Fibroblast of lung (primary cell): ENCODE results near the gene MTMR4. TPM values are rescaled to one million over a fixed set of nuclear protein-coding genes. Genes with fewer than 3 reads are reported as not detected.

Experiments
- DNase-seq, 2 donors: peaks; one replicate each; pipeline versions ENCODE4 v3.0.0 to v3.0.0-alpha.2; 2010; ENCODE audit warnings: low read depth in 2 of 2
- H2AFZ ChIP-seq: 2 replicates; pipeline ENCODE4 v1.5.1; 2012; ENCODE audit warnings: low read length, control low read depth, inconsistent platforms
- H3K27ac ChIP-seq: 2 replicates; pipeline ENCODE4 v1.5.1; 2011; ENCODE audit warnings: low read length, control low read depth; ENCODE audit not compliant: insufficient read depth
- H3K27me3 ChIP-seq: 2 replicates; pipeline ENCODE4 v1.5.1; 2011; ENCODE audit warnings: mild to moderate bottlenecking, low read length; ENCODE audit not compliant: control insufficient read depth, insufficient read depth
- H3K36me3 ChIP-seq: 2 replicates; pipeline ENCODE4 v1.5.1; 2011; ENCODE audit warnings: low read length; ENCODE audit not compliant: control insufficient read depth, insufficient read depth
- H3K4me1 ChIP-seq: 2 replicates; pipeline ENCODE4 v1.5.1; 2011; ENCODE audit warnings: low read length; ENCODE audit not compliant: control insufficient read depth, insufficient read depth; ENCODE audit errors: extremely low read depth
- H3K4me2 ChIP-seq: 2 replicates; pipeline ENCODE4 v1.5.1; 2011; ENCODE audit warnings: low read length, control low read depth; ENCODE audit not compliant: insufficient read depth; ENCODE audit errors: extremely low read depth
- H3K4me3 ChIP-seq, 4 experiments: fragments of 200-600 bp in 1 of 4; sonication (generic) in 1 of 4; replicated peaks in 1 of 4; 2 replicates each; pipeline ENCODE4 v1.5.1; 2011 to 2016; ENCODE audit warnings: low read length in 4 of 4, low read depth in 3 of 4, mild to moderate bottlenecking in 3 of 4, control low read depth in 2 of 4, inconsistent platforms in 1 of 4, mixed read lengths in 1 of 4; ENCODE audit not compliant: insufficient read depth in 1 of 4; ENCODE audit errors: control extremely low read depth in 1 of 4
- H3K79me2 ChIP-seq: 2 replicates; pipeline ENCODE4 v1.5.1; 2012; ENCODE audit warnings: mild to moderate bottlenecking, low read length, inconsistent platforms; ENCODE audit not compliant: control insufficient read depth, insufficient read depth
- H3K9ac ChIP-seq: 2 replicates; pipeline ENCODE4 v1.5.1; 2011; ENCODE audit warnings: mild to moderate bottlenecking, low read length, control low read depth; ENCODE audit not compliant: insufficient read depth
- H3K9me3 ChIP-seq: 2 replicates; pipeline ENCODE4 v1.5.1; 2012; ENCODE audit warnings: low read depth, low read length; ENCODE audit not compliant: control insufficient read depth, insufficient read depth
- H4K20me1 ChIP-seq: 2 replicates; pipeline ENCODE4 v1.5.1; 2011; ENCODE audit warnings: low read length; ENCODE audit not compliant: control insufficient read depth, insufficient read depth; ENCODE audit errors: extremely low read depth
- EZH2 ChIP-seq: IDR thresholded peaks from 2 replicates; pipeline ENCODE4 v1.5.1; 2012; ENCODE audit warnings: low read length, control low read depth, mild to moderate bottlenecking; ENCODE audit errors: missing control alignments
- polyA plus RNA-seq, 2 donors: library from polyadenylated mRNA; depleted of rRNA in 1 of 2; stranded (reverse) in 1 of 2; unstranded in 1 of 2; fragments of >200 nt; gene quantifications; 2 replicates each; pipeline ENCODE4 v1.2.1, GENCODE V29; 2011 to 2012; ENCODE audit warnings: missing spikeins in 1 of 2
- total RNA-seq: library from RNA; depleted of rRNA; stranded (reverse); fragments of >200 nt; gene quantifications from 2 replicates; pipeline ENCODE4 v1.2.1, GENCODE V29; 2014
- TF ChIP-seq, protein P1 (sequence below), 2 donors: IDR thresholded peaks in 1 of 2; conservative IDR thresholded peaks in 1 of 2; 1 replicate in 1 of 2; 2 replicates in 1 of 2; pipeline ENCODE4 v1.5.1; 2011 to 2012; ENCODE audit warnings: low read length in 2 of 2, control low read depth in 1 of 2, inconsistent platforms in 1 of 2, low read depth in 1 of 2, mild to moderate bottlenecking in 1 of 2

MTMR4 gene
- total and polyA plus RNA-seq, 2 donors (not counting 1 experiment from before 2014, with no cell fraction given), result 22.1 to 40.0 TPM

DNA sequence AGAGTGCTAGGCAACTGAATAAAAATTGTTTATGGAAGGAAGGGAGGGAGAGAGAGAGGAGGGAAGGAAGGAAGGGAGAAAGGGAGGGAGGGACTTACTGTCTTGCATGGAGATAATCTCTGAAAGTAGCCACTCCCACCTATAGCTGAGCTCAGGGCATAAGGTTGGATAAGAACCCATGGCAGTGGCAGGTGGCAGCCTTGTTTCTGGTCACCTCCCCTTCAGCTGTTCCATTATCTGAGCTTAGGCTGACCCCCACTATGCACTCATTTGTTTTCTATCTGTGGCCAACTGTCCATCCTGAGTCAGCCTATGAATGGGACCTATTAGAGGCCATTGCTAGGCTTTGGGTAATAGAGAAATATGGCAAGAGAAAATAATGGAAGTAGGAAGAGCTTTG is 25.3 kb upstream of the MTMR4 start:
- Histone ChIP-seq H3K9me3 (no peaks in the 10 kb centered on the region), H2AFZ (no peak overlapping the region), H3K4me3 (no peak overlapping the region), H3K9ac (no peak overlapping the region), H3K4me2 (no peak overlapping the region), H3K27ac (no peak overlapping the region), H3K36me3 (no peaks in the 10 kb centered on the region), H4K20me1 (no peaks in the 10 kb centered on the region), H3K4me1 (peaks cover 8% of the 10 kb centered on the region), H3K27me3 (peaks cover 13% of the 10 kb centered on the region), H3K79me2 (no peaks in the 10 kb centered on the region)
- TF ChIP-seq, protein P1, sequence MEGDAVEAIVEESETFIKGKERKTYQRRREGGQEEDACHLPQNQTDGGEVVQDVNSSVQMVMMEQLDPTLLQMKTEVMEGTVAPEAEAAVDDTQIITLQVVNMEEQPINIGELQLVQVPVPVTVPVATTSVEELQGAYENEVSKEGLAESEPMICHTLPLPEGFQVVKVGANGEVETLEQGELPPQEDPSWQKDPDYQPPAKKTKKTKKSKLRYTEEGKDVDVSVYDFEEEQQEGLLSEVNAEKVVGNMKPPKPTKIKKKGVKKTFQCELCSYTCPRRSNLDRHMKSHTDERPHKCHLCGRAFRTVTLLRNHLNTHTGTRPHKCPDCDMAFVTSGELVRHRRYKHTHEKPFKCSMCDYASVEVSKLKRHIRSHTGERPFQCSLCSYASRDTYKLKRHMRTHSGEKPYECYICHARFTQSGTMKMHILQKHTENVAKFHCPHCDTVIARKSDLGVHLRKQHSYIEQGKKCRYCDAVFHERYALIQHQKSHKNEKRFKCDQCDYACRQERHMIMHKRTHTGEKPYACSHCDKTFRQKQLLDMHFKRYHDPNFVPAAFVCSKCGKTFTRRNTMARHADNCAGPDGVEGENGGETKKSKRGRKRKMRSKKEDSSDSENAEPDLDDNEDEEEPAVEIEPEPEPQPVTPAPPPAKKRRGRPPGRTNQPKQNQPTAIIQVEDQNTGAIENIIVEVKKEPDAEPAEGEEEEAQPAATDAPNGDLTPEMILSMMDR (conservative IDR thresholded peaks at IDR 0.05 in 1 of 2, IDR thresholded peaks at IDR 0.05 in 1 of 2; ENCODE audit: low read depth in 1 of 2, low read length in 2 of 2), result no peak
- no peak for TF ChIP-seq EZH2
- DNase-seq, result no peak

DNA sequence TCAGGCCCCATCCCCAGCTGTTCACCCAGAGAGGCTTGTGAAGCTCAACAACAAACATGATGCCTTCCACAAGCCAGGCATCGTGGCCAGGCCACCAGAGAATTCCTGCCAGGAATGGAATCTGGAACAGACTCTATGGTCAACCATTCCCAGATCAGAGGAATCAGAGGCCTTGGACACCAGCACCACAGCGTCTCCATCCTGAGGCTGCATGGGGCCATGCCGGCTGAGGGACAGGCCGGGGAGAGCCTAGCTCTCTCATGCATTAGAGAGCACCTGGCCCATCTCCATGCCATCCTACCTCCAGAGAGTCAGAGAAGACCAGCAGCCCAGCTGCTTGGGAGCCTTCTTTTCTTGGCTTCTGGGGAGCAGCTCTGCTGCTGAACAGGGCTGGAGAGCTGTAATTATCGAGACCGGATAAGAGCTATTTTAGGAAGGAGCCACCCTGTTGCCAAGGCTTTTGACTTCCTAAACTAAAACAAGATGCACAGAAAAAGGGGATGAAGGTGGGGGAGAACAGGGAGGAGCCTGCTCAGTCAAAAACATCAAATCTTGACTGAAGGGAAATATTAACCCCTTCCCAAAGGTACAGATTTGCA is 24.5 kb upstream of the MTMR4 start:
- peaks cover 10% of the 10 kb centered on the region for H3K4me1 ChIP-seq

DNA sequence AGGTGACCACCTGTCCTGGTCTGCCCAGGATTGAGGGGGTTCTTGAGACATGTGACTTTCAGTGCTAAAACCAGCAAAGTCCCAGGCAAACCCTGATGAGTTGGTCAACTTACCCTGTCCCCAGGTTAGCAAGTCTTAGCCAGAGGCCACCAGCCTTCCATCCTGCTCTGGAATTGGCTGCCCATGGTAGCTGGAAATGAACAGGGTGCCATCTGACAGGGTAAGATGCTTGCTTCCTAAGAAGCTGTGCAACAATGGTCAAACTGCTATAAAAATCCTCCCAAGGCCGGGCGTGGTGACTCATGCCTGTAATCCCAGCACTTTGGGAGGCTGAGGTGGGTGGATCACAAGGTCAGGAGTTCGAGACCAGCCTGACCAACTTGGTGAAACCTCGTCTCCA is 22.8 kb upstream of the MTMR4 start:
- Histone ChIP-seq H3K4me2 (no peak overlapping the region), H4K20me1 (no peaks in the 10 kb centered on the region), H3K79me2 (no peaks in the 10 kb centered on the region), H2AFZ (no peak overlapping the region), H3K36me3 (no peaks in the 10 kb centered on the region), H3K9me3 (no peaks in the 10 kb centered on the region), H3K4me3 (no peak overlapping the region), H3K27ac (no peak overlapping the region), H3K4me1 (peaks cover 10% of the 10 kb centered on the region), H3K9ac (no peak overlapping the region), H3K27me3 (peaks cover 8% of the 10 kb centered on the region)
- no peak for TF ChIP-seq EZH2
- TF ChIP-seq, protein P1 (conservative IDR thresholded peaks at IDR 0.05 in 1 of 2, IDR thresholded peaks at IDR 0.05 in 1 of 2; ENCODE audit: low read depth in 1 of 2, low read length in 2 of 2), result no peak
- no peak for DNase-seq

More for the DNA sequence above, 24.5 kb upstream of the MTMR4 start:
- no peaks in the 10 kb centered on the region for H4K20me1 ChIP-seq
- H2AFZ ChIP-seq, result no peak overlapping the region
- H3K27ac ChIP-seq, result no peak overlapping the region
- no peaks in the 10 kb centered on the region for H3K79me2 ChIP-seq
- H3K36me3 ChIP-seq, result no peaks in the 10 kb centered on the region
- no peak overlapping the region for H3K4me3 ChIP-seq
- H3K9me3 ChIP-seq, result no peaks in the 10 kb centered on the region
- TF ChIP-seq, protein P1 (conservative IDR thresholded peaks at IDR 0.05 in 1 of 2, IDR thresholded peaks at IDR 0.05 in 1 of 2; ENCODE audit: low read depth in 1 of 2, low read length in 2 of 2), result no peak
- no peak for TF ChIP-seq EZH2
- H3K9ac ChIP-seq, result no peak overlapping the region
- no peak overlapping the region for H3K4me2 ChIP-seq
- DNase-seq, result no peak
- peaks cover 13% of the 10 kb centered on the region for H3K27me3 ChIP-seq
